Tongue (tissue), 2 donors: ENCODE measurements around the gene FSTL4. TPM values are rescaled to one million over a fixed set of nuclear protein-coding genes. Genes with fewer than 3 reads are reported as not detected.

Experiments used
- DNase-seq: peaks from one replicate; pipeline ENCODE4 v3.0.0-alpha.2; 2015
- total RNA-seq: library from RNA; depleted of rRNA; stranded (reverse); fragments of >200 nt; gene quantifications from one replicate; pipeline ENCODE4 v1.2.3, GENCODE V29; 2014

FSTL4 gene
- total RNA-seq, 1 donor from 2014 or later = 0.51 TPM

DNA sequence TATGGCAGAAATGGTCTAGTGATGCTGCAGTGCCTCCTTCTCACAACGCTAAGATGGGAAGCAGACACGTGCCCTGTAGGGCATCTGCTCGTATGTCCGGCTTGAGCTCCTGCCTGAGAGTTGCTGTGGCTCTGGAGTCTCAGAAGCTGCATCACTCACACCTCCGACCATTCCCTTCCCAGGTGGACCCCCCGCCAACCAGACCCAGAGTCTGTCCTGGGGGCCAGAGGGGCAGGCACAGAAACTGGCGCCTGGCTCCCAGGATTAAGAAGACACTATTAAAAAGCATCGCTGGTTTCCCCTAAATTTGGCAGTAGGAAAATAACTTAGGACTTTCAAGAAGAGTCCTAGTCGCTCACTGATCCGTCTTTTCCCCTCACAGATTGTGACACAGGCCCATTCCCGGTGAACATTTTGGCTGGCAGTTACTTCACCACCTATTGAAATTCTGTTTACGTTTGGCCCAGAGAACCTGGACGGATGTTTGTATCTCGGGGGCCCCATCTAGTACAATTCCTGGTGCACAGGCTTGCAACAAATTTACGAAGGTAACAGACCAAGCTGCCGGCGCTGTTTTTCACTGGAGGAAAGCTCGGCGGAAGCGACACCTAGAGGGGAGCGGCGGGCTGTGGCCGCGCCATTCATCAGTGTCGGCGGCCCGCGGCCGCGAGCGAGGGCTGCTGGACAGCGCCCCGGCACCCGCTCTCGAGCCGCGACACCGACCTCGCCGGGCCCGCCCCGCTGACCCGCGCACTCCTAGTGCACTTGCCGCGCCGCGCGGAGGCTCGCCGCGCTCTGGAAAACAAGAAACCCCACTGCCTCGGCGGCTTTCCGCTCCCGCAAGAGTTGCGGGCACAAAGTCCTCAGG is 1.6 kb downstream of the FSTL4 start:
- DNase-seq = peak; percentile 83

DNA sequence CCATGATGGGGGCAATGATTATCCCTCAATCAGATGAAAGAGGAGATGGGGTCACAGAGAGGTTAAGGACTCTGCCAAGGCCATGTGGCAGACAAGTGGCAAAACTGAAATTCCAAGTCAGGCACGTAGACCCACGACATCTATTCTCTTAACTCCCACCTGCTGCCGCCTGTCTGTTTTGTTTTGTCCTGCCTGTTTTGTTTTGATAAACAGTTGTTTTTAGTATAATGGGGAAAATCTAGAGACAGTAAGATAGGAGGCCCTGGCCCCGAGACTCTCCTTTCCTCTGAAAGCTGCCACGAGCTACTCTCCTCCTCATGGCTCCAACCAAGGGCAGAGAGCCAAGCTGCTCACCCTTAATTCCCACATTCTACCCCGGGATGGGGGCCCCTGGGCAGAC is 4.9 kb downstream of the FSTL4 start:
- no peak for DNase-seq

- no peak for DNase-seq
Measured at GRCh38 chr5:133606835-133607234, 5.5 kb downstream of the FSTL4 start.

DNA sequence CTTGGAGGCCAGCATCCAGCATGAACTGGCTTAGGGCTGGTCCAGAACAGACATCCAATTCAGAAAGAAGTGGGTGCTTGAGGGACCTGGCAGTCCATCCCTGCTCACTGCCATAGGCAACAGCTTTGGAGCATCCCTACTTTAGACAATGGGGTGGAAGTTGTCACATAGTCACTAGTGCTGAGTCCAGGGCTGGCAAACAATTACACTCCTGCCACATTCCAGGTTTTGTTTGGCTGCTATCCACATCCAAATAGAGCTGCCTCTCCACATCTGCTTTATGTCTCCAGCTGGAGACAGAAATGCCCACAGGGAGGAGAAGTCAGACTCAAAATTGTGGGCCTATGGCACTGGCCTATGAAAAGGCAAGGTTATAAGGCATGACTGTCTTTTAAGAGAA is 7.0 kb downstream of the FSTL4 start:
- DNase-seq = no peak

DNA sequence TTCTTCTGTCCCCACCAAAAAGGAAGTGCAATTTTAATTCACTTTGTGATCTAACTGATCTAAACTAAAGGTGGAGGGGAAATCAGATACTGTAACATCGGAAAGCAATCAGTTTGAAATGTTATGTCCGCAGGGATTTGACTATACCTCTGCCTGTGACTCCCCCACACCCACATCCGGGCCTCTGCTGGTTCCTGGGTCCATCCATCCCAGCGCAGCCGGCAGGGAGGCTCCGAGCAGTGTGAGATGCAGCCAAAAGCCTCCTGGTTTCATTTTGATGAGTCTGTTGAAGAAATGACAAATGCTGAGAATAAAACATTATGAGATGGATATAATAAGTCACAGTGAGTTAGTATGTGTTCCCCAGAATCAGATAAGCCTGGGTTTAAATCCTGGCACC is 8.6 kb downstream of the FSTL4 start:
- DNase-seq = no peak

- DNase-seq = no peak
Measured at GRCh38 chr5:133602835-133603380, 9.4 kb downstream of the FSTL4 start.

- no peak for DNase-seq
Measured at GRCh38 chr5:133599600-133599999, 12.7 kb downstream of the FSTL4 start.

DNA sequence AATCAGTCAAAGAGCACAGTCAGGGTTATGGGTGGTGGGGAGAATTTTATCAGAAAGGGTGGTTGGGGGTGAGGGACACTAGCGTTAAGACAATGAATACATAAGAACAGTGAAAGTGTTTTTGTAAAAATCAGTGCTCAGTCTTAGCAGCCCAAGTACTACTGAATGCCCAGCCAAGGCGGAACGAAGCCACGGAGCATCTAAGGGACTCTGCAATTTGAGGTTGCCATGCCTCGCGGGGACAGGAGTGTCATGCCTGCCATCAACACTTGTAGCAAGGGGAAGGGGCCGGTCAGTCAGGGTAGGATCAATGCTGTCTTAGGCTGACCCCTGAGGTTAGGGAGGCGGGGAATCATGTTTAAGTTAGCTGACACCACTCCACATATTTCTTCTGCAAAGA is 13.3 kb downstream of the FSTL4 start:
- DNase-seq = no peak

DNA sequence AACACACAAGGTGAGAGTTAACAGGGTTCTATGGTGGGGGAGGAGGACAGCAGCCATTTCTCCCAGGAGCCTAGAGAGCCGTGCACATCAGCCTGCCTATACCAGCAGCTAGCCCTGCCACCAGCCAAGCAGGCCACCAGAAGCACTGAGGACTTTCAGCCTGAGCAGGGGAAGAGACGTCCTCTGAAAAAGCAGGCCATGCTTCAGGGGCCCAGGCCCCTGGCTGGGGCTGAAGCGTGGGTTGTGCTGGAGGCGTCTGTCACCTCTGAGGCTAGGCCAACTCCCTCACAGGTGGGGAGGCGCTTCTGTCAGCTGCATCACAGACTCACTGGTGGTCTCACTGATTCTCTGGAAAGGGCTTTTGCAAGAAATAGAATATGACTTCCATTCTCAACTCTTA is 16.3 kb downstream of the FSTL4 start:
- no peak for DNase-seq

- no peak for DNase-seq
Measured at GRCh38 chr5:133595465-133595864, 16.9 kb downstream of the FSTL4 start.

DNA sequence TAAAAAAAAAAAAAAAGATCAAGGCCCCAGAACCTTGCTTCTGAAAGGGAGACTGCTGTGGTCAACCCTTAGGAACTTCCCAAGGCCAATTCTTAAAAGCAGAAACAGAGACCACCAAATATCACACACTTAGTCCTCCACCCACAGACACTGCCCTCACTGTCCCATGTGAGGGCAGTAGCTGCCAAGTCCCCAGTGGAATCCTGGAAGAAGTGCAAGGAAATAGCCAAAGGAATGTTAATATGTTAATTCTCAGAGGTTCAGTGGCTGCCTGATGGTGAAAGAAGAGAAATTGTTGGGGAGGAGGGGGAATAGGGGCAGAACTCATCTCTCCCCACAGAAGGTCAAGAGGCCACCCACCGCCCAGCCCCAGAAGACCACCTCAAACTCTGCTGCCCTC is 23.1 kb downstream of the FSTL4 start:
- DNase-seq = no peak

GRCh38 chr5:133582971-133583370 is 29.4 kb downstream of the FSTL4 start:
- DNase-seq = no peak

DNA sequence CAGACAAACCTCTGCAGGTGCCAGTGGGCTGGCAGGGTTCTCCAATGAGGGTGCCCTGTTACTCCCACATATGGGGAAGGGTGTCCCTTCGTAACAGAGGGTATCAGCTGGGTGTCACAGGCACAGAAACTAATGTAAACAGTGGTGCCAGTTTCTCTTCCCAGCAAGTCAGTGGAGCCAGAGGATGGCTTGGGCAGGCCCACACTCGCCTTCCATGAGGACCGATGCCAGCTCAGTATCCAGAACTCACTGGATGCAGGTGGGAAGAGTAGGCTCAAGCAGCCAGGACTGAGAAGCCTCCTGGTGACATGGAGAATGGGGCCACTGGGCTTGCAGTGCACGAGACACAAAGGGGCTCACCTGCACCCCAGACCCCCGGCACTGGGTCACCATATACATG is 30.4 kb downstream of the FSTL4 start:
- no peak for DNase-seq

DNA sequence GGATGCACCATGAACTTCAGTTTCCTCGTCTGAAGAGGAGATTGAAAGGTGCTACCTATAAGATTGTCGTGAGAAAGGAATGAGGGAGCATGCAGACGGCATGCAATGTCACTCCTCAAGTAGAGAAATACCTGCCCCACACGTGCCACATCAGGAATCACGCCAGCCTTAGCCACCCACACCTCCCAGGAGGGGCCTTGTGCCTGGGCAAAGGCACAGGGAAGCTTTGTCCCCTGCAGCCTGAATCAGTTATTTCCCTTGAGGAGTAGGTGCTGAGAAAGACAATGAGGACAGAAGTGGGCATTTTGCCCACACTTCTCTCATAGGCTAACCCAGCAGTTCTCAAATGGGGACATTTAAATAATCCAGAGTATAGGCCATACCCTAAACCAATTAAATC is 31.0 kb downstream of the FSTL4 start:
- DNase-seq = no peak

GRCh38 chr5:133580618-133581017 is 31.7 kb downstream of the FSTL4 start:
- no peak for DNase-seq

GRCh38 chr5:133579766-133580165 is 32.6 kb downstream of the FSTL4 start:
- no peak for DNase-seq

DNA sequence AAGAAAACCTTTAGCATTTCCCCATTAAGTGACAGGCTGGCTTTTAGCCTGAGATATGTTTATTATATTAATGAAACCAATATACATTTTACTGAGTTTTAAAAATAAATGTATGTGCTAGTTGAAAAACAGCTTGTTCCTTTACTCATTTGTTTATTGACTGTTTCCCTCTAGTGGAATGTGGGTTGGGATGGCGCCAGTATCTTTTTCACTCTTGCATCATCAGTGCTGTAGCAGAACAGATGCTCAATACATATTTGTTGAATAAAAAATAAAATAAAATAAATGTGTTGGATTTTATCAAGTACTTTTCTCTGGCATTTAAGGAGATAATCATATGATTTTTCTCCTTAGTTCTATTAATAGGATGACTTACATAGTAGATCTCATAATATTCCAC is 43.0 kb downstream of the FSTL4 start:
- no peak for DNase-seq

DNA sequence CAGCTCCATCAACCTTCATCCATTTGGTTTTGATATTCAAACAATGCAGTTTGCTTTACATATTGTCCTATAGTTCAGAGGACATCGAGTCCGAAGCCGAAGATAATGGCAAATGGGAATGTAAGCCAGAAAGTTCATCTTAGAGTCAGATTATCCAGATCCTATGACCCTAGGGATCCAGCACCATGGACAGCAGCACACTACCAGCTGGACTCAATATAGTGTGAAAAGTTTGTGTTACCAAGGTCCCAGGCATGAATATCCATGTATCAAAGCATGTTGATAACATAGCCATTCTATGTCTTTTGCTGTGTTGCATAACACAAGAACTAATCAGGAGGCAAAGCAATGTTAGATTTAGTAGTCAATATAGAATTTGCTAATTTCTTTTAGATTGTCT is 46.3 kb downstream of the FSTL4 start:
- DNase-seq = peak; percentile 79

DNA sequence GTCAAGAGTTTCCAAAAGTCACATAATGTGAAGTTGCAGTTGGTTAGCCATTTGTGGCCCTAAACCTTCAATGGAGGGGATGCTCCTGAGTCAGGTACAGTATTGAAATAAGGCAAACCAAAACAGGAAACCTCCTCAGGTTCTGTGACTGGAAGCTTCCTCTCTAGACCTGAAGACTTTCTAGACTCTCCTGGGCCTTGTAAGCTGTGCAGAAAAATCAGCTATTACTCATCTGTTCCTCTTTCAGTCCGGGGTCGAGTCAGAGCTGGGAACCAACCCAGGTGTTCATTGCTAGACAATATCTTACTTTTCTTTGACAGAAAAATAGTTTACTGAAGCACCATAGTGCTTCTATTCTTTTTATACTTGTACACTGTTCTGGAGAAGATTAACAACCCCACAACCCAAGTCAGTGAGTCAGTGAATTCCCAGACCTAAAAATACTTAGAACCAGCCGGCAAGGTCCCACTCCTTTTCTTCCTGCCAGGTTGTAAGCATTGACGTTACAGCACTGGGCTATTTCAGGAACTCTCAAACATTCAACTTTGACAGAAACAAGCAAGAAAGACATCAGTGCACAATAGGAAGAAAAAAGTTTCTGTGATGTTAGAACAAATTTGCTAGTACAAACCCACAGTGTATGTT is 47.3 kb downstream of the FSTL4 start:
- DNase-seq = no peak

DNA sequence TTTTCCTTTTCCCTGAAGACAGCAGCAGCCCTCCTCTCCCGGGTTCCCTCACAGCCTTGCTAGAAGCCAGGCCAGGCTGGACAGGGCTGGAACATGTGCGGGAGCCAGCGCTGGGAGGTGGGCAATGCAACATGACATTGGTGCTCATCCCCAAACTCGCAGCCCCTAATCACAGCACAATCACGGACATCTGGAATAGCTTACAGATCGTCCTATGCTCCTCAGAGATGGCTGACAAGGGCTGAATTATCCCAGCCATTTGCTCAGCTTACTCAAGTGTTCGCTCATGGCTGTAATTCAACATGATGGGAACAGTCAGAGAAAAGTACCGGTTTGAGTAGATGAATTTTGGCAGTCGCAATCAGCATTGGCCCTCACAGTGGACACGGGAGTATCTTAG is 49.8 kb downstream of the FSTL4 start:
- no peak for DNase-seq

GRCh38 chr5:133559960-133560359 is 52.4 kb downstream of the FSTL4 start:
- DNase-seq = no peak

- DNase-seq = no peak
Measured at GRCh38 chr5:133556551-133556950, 55.8 kb downstream of the FSTL4 start.

DNA sequence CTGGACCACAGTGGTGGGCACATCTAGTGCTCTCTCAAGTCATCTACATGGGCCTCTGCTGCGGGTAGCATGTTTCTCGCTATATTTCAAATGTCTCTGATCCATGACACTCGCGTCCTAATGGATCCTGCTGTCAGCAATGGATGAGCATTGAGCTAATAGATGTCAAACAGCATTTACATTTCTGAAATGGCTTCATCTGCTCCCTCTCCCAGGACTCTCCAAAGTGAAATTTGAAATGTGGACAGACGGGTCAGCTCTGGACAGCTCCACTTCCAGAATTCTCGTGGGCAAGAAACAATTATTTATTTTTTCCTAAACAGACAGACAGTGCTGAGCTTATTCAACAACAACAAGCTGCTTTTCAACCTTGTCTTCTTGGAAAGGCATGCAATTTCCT is 58.1 kb downstream of the FSTL4 start:
- DNase-seq = no peak
